ENCODE measurements around the gene NR4A3.

Gene NR4A3

GRCh38 chr9:99816392-99816791, 5.3 kb upstream of the NR4A3 start:
- no peak for DNase-seq

- DNase-seq = no peak
These were observed 3.2 kb upstream of the NR4A3 start for GRCh38 chr9:99818500-99818899.

- DNase-seq = peak; percentile 89 to 98 (median 94)
These were observed 2.4 kb upstream of the NR4A3 start for GRCh38 chr9:99819123-99819855.

GRCh38 chr9:99819856-99820684, 1.6 kb upstream of the NR4A3 start:
- DNase-seq = peak; percentile 89 to 94 (median 90)

- DNase-seq = peak; percentile 8 to 49 (median 38)
These were observed 845 bp upstream of the NR4A3 start for GRCh38 chr9:99820685-99821395.

GRCh38 chr9:99822109-99822805, 572 bp downstream of the NR4A3 start:
- DNase-seq = peak in 4 of 5 donors; percentile 33 to 50 (median 48)

- DNase-seq = peak in 2 of 5 donors; percentile 7 to 15
These were observed 1.3 kb downstream of the NR4A3 start for GRCh38 chr9:99822806-99823591.

- DNase-seq = peak; percentile 23 to 48 (median 37)
These were observed 2.1 kb downstream of the NR4A3 start for GRCh38 chr9:99823681-99824377.

- DNase-seq = peak; percentile 26 to 72 (median 56)
These were observed 2.9 kb downstream of the NR4A3 start for GRCh38 chr9:99824378-99825171.

- peak in 1 of 5 donors; percentile 1 for DNase-seq
These were observed 3.7 kb downstream of the NR4A3 start for GRCh38 chr9:99825172-99826046.

- no peak for DNase-seq
These were observed 4.9 kb downstream of the NR4A3 start for GRCh38 chr9:99826579-99826978.

GRCh38 chr9:99827244-99827643, 5.6 kb downstream of the NR4A3 start:
- DNase-seq = no peak

GRCh38 chr9:99828054-99828416, 6.3 kb downstream of the NR4A3 start:
- DNase-seq = no peak

- DNase-seq = peak in 1 of 5 donors; percentile 2
These were observed 6.9 kb downstream of the NR4A3 start for GRCh38 chr9:99828417-99829176.

- no peak for DNase-seq
These were observed 10.3 kb downstream of the NR4A3 start for GRCh38 chr9:99831857-99832557.

GRCh38 chr9:99832558-99832864, 10.8 kb downstream of the NR4A3 start:
- no peak for DNase-seq

- DNase-seq = no peak
These were observed 12.1 kb downstream of the NR4A3 start for GRCh38 chr9:99833735-99834134.

- DNase-seq = no peak
These were observed 12.8 kb downstream of the NR4A3 start for GRCh38 chr9:99834474-99834873.
